SJCRH30 (cell line): ENCODE data around the gene TRAPPC6A. TPM values are rescaled to one million over a fixed set of nuclear protein-coding genes. Genes with fewer than 3 reads are reported as not detected.

Source experiments
- DNase-seq, 2 experiments: peaks; one replicate each; pipeline ENCODE4 v3.0.0-alpha.2; 2015 to 2020
- H3K27ac ChIP-seq: fragments of 250-450 bp; sonication (Bioruptor Pico); 2 replicates; pipeline ENCODE4 v1.5.1; 2020; ENCODE audit warnings: mild to moderate bottlenecking, moderate library complexity
- H3K27me3 ChIP-seq: fragments of 250-450 bp; sonication (Bioruptor Pico); 2 replicates; pipeline ENCODE4 v1.5.1; 2020; ENCODE audit warnings: mild to moderate bottlenecking, moderate library complexity
- H3K36me3 ChIP-seq: fragments of 250-450 bp; sonication (Bioruptor Pico); 2 replicates; pipeline ENCODE4 v1.5.1; 2020; ENCODE audit warnings: mild to moderate bottlenecking, moderate library complexity
- H3K4me1 ChIP-seq: fragments of 250-450 bp; sonication (Bioruptor Pico); 2 replicates; pipeline ENCODE4 v1.5.1; 2020; ENCODE audit warnings: mild to moderate bottlenecking, moderate library complexity
- H3K4me3 ChIP-seq: fragments of 250-450 bp; sonication (Bioruptor Pico); 2 replicates; pipeline ENCODE4 v1.5.1; 2020; ENCODE audit warnings: mild to moderate bottlenecking, moderate library complexity
- H3K9me3 ChIP-seq: fragments of 250-450 bp; sonication (Bioruptor Pico); replicated peaks from 2 replicates; pipeline ENCODE4 v1.5.1; 2020; ENCODE audit warnings: mild to moderate bottlenecking, moderate library complexity
- total RNA-seq: library from RNA; depleted of rRNA; stranded (reverse); fragments of >200 nt; shearing (Covaris generic); gene quantifications from 2 replicates; pipeline ENCODE4 v1.2.3, GENCODE V29; 2014

TRAPPC6A gene
- total RNA-seq, 1 experiment from 2014 or later: 4.7 TPM

DNA sequence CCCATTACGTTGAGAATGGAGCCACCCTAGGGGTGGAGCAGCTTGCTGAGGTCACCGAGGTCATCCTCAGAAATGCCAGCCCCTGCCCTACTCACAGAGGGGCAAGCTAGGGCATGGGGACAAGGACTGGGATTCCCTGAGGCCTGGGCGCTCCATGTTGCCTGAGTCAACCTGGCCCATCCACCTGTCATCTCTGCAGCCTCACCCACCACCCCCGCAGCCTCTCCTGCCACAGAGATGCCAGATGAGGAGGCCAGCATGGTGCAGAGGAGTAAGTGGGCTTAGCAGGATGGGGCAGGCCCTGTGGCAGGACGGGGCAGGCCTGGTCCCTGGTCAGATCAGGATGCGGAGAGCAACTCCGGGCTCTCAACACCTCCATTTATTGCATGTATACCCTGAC, 26.7 kb downstream of the TRAPPC6A start:
- Histone ChIP-seq H3K4me1 (no peaks in the 10 kb centered on the region), H3K36me3 (no peaks in the 10 kb centered on the region), H3K27me3 (no peaks in the 10 kb centered on the region; the same call in 1 of the 2 replicates), H3K4me3 (no peak overlapping the region), H3K27ac (no peak overlapping the region), H3K9me3 (no peaks in the 10 kb centered on the region)
- no peak for DNase-seq

DNA sequence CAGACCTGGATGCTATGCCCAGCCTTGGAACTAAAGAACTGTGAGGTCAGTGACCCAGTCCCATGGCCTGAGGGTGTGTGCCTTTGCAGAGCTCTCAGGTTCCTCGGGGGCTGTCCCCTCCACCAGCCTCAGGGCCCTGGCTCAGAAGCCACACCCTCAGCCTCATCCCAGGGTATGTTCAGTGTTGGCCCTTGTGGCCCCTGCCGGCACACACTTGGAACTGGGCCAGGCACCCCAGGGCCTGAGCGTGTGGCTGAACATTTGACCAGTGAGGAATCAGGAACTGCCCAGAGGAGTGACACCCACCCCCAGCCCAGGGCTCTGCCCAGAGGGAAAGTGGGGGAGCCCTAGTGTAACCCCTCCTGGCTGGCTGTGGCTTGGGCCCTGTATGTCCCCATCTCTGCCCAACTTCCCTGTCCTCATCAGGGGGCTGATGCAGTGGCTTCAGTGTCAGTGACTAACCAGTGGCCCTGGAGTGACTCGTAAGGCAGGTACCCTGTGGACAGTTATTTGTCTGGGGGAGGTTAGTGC, 27.2 kb downstream of the TRAPPC6A start:
- H3K9me3 ChIP-seq: no peaks in the 10 kb centered on the region
- H3K27ac ChIP-seq: no peak overlapping the region
- H3K4me3 ChIP-seq: no peak overlapping the region
- no peaks in the 10 kb centered on the region for H3K36me3 ChIP-seq
- no peak for DNase-seq
- H3K4me1 ChIP-seq: no peaks in the 10 kb centered on the region
- H3K27me3 ChIP-seq: no peaks in the 10 kb centered on the region

DNA sequence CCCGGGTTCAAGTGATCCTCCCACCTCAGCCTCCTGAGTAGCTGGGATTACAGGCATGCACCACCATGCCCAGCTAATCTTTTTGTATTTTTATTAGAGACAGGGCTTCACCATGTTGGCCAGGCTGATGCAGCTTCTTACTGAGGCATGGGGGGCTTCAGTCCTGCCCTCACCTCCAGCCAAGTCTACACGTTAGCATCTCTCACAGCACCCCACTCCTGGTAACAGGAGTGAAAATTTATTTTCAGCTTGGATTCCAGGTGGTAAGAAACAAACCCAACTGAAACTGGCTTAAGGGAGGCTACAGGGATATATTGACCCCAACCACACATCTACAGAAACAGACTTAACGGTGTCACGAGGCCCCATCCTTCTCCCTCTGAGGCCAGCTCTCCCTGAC, 27.9 kb downstream of the TRAPPC6A start:
- DNase-seq: no peak
- no peak overlapping the region for H3K4me3 ChIP-seq
- H3K4me1 ChIP-seq: no peaks in the 10 kb centered on the region
- no peaks in the 10 kb centered on the region for H3K27me3 ChIP-seq
- no peaks in the 10 kb centered on the region for H3K9me3 ChIP-seq
- no peaks in the 10 kb centered on the region for H3K36me3 ChIP-seq
- H3K27ac ChIP-seq: no peak overlapping the region

- no peak for DNase-seq
- no peaks in the 10 kb centered on the region for H3K9me3 ChIP-seq
- no peaks in the 10 kb centered on the region for H3K4me1 ChIP-seq
- H3K27ac ChIP-seq: no peak overlapping the region
- H3K27me3 ChIP-seq: no peaks in the 10 kb centered on the region
- H3K36me3 ChIP-seq: no peaks in the 10 kb centered on the region
- H3K4me3 ChIP-seq: no peak overlapping the region
Measured at GRCh38 chr19:45149129-45149528, 28.9 kb downstream of the TRAPPC6A start.

- Histone ChIP-seq H3K4me3 (no peak overlapping the region), H3K4me1 (no peaks in the 10 kb centered on the region), H3K27me3 (no peaks in the 10 kb centered on the region), H3K27ac (no peak overlapping the region), H3K36me3 (no peaks in the 10 kb centered on the region), H3K9me3 (no peaks in the 10 kb centered on the region)
- DNase-seq: no peak
Measured at GRCh38 chr19:45147835-45148676, 30.0 kb downstream of the TRAPPC6A start.

- Histone ChIP-seq H3K4me1 (no peaks in the 10 kb centered on the region), H3K9me3 (no peaks in the 10 kb centered on the region), H3K36me3 (no peaks in the 10 kb centered on the region), H3K27ac (no peak overlapping the region), H3K27me3 (no peaks in the 10 kb centered on the region), H3K4me3 (no peak overlapping the region)
- no peak for DNase-seq
Measured at GRCh38 chr19:45146741-45147205, 31.3 kb downstream of the TRAPPC6A start.

DNA sequence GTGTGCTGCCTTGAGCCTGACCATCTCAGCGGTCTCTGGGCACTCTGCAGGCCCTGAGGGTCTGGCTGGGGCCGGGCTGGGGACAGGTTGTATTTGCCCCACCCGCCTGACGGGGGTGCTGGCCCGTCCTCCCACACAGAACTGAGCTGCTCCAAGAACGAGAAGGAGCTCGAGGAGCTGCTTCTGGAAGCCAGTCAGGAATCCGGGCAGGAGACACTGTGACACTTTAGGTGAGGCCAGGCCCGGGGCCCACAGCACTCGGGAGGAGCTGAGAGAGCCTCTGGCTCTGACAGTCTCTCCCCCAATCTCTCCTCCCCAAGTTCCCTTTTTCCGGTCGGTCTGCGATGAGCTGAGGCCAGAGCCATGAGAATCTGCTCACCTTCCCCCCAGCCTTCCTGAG, 31.8 kb downstream of the TRAPPC6A start:
- H3K4me3 ChIP-seq: no peak overlapping the region
- no peaks in the 10 kb centered on the region for H3K9me3 ChIP-seq
- no peaks in the 10 kb centered on the region for H3K27me3 ChIP-seq
- no peaks in the 10 kb centered on the region for H3K4me1 ChIP-seq
- H3K36me3 ChIP-seq: no peaks in the 10 kb centered on the region
- no peak overlapping the region for H3K27ac ChIP-seq
- no peak for DNase-seq

DNA sequence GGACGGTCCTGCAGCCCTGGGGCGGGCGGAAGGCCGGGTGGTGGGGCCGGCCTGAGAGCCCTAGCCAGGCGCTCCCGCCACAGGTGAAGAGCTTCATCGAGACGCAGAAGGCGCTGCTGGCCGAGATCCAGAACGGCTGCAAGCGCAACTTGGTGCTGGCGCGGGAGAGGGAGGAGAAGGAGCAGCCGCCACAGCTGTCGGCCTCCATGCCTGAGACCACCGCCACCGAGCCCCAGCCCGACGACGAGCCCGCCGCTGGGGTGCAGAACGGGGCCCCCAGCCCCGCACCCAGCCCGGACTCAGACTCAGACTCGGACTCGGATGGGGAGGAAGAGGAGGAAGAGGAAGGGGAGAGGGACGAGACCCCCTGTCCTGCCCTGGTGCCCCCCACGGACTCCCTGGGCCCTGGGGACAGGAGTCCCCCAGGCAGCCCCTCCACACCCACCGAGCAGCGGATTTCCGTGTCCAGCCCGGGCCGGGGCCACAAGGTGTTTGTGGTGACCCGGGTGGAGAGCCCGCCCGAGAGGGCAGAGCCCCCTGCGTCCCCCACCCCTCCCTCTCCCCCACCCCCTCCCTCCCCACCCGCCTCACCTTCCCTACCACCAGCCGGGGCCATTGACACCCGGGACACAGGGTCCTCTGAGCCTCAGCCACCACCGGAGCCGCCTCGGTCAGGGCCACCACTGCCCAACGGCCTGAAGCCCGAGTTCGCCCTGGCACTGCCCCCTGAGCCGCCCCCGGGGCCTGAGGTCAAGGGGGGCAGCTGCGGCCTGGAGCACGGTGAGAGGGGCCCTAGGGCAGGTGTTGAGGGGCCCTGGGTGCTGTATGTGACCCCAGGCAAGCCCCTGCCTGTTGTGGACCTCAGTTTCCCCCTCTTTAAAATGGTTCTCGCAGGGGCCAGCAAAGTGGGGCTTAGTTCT, 32.5 kb downstream of the TRAPPC6A start:
- H3K9me3 ChIP-seq: no peaks in the 10 kb centered on the region
- DNase-seq: no peak
- no peak overlapping the region for H3K27ac ChIP-seq
- H3K36me3 ChIP-seq: no peaks in the 10 kb centered on the region
- H3K4me3 ChIP-seq: no peak overlapping the region
- H3K27me3 ChIP-seq: no peaks in the 10 kb centered on the region
- no peaks in the 10 kb centered on the region for H3K4me1 ChIP-seq

GRCh38 chr19:45144431-45145269, 33.4 kb downstream of the TRAPPC6A start:
- no peaks in the 10 kb centered on the region for H3K9me3 ChIP-seq
- DNase-seq: no peak
- H3K27ac ChIP-seq: no peak overlapping the region
- H3K36me3 ChIP-seq: no peaks in the 10 kb centered on the region
- H3K4me3 ChIP-seq: no peak overlapping the region
- H3K4me1 ChIP-seq: no peaks in the 10 kb centered on the region
- H3K27me3 ChIP-seq: no peaks in the 10 kb centered on the region

DNA sequence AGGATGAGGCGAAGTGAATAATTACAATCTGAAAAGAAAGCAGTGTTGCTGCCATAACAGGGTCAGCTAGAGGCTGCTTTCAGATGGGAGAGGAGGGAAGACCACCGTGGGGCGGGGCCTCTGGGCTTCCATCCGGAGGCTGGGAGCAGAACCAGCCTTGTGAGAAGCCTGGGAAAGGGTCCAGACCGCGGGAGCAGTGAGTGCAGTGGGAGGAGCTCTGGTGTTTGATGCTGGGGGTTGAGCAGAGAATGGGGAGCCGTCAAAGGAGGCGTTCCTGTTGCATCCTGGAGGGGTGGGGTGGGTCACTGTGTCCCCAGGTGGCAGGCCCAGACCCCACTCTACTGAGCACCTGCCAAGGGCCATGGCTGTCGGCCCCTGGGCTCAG, 35.3 kb downstream of the TRAPPC6A start:
- Histone ChIP-seq H3K36me3 (no peaks in the 10 kb centered on the region), H3K27ac (no peak overlapping the region)

DNA sequence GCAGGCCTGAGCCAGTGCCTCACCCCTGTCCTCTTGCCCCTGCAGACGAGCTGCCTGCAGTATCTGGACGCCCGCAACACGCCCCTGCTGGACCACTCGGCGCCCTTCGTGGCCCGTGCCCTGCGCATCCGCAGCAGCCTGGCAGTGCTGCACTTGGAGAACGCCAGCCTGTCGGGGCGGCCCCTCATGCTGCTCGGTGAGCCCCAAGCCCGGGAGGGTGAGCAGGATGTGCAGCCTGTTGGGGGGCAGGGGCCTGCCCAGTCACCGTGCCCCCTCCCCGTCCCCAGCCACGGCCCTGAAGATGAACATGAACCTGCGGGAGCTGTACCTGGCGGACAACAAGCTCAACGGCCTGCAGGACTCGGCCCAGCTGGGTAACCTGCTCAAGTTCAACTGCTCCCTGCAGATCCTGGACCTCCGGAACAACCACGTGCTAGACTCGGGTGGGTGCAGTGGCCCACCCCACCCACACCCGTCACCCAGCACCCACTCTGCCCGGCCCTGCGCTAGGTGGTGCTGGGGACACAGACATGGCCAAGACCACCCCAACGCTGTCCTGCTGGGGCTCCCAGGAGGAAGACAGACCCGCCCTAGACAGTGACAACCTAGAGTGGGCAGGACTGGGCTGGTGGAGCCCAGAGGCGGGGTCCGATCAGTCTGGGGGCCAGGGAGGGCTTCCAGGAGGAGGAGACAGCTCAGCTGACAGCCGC, 35.9 kb downstream of the TRAPPC6A start:
- no peak for DNase-seq
- Histone ChIP-seq H3K27ac (no peak overlapping the region), H3K9me3 (no peaks in the 10 kb centered on the region), H3K4me1 (peaks cover 8% of the 10 kb centered on the region), H3K36me3 (no peaks in the 10 kb centered on the region), H3K27me3 (no peaks in the 10 kb centered on the region), H3K4me3 (no peak overlapping the region)

More for the DNA sequence above, 35.3 kb downstream of the TRAPPC6A start:
- Histone ChIP-seq H3K9me3 (no peaks in the 10 kb centered on the region), H3K27me3 (no peaks in the 10 kb centered on the region), H3K4me1 (peaks cover 5% of the 10 kb centered on the region), H3K4me3 (no peak overlapping the region)
- DNase-seq: no peak

- Histone ChIP-seq H3K9me3 (no peaks in the 10 kb centered on the region), H3K4me1 (peaks cover 14% of the 10 kb centered on the region), H3K4me3 (no peak overlapping the region), H3K36me3 (no peaks in the 10 kb centered on the region), H3K27ac (no peak overlapping the region), H3K27me3 (no peaks in the 10 kb centered on the region)
- no peak for DNase-seq
Measured at GRCh38 chr19:45141203-45141900, 36.7 kb downstream of the TRAPPC6A start.

DNA sequence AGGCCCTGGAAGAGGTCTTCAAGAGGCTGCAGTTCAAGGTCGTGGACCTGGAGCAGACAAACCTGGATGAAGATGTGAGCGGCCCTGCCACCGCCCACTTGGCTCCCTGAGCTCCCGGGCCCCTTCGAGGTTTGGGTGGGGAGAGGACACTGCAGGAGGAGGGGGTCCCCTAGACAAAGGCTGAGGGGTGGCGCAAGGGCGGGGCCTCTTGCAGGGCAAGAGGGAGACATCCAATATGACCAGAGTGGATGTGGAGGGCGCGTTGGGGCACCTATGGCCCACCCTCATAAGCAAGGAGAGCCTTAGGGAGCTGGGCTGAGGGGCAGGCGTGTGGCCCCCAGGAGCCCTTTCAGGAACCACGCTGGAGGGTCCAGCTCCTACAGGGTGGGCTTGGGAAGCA, 37.5 kb downstream of the TRAPPC6A start:
- Histone ChIP-seq H3K9me3 (no peaks in the 10 kb centered on the region), H3K36me3 (no peaks in the 10 kb centered on the region), H3K27me3 (no peaks in the 10 kb centered on the region), H3K27ac (no peak overlapping the region), H3K4me3 (no peak overlapping the region), H3K4me1 (peaks cover 20% of the 10 kb centered on the region)
- DNase-seq: no peak
